ENCODE measurements around the gene SYNPR.

The SYNPR gene

DNA sequence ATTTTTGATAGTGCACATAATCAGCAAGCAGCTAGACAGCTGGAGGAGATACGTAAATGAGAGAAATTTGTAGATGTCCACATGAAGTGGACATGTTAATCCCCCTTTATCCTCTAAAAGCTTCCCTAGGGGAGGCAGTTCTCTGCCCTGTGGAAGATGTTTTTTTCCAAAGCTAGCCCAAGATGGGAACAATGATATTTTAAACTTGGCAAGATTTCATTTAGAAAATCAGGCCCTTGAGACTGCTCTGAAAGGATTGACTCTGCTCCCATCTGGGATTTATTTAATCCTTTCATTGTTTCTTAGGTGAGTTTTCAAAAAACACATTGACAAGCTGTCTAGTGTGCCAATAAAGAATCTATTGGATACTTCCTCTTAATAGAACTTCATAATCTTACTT, 92.0 kb downstream of the SYNPR start:
- no peaks in the 10 kb centered on the region for H3K36me3 ChIP-seq (ENCODE audit: control insufficient read depth, insufficient read depth, low read length)
- TF ChIP-seq, protein P1, sequence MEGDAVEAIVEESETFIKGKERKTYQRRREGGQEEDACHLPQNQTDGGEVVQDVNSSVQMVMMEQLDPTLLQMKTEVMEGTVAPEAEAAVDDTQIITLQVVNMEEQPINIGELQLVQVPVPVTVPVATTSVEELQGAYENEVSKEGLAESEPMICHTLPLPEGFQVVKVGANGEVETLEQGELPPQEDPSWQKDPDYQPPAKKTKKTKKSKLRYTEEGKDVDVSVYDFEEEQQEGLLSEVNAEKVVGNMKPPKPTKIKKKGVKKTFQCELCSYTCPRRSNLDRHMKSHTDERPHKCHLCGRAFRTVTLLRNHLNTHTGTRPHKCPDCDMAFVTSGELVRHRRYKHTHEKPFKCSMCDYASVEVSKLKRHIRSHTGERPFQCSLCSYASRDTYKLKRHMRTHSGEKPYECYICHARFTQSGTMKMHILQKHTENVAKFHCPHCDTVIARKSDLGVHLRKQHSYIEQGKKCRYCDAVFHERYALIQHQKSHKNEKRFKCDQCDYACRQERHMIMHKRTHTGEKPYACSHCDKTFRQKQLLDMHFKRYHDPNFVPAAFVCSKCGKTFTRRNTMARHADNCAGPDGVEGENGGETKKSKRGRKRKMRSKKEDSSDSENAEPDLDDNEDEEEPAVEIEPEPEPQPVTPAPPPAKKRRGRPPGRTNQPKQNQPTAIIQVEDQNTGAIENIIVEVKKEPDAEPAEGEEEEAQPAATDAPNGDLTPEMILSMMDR (IDR thresholded peaks at IDR 0.05), result no peak
- H3K79me2 ChIP-seq, result no peaks in the 10 kb centered on the region
- no peak overlapping the region for H3K4me3 ChIP-seq (ENCODE audit: low read depth, low read length)
- H3K4me2 ChIP-seq (ENCODE audit: low read length), result no peak overlapping the region
- H2AFZ ChIP-seq, result no peak overlapping the region
- H3K4me1 ChIP-seq, result no peaks in the 10 kb centered on the region
- no peak overlapping the region for H3K27ac ChIP-seq
- H3K9ac ChIP-seq, result no peak overlapping the region
- no peaks in the 10 kb centered on the region for H3K9me3 ChIP-seq (ENCODE audit: control insufficient read depth, low read length)
- no peaks in the 10 kb centered on the region for H3K27me3 ChIP-seq (ENCODE audit: control insufficient read depth, insufficient read depth, low read length)

DNA sequence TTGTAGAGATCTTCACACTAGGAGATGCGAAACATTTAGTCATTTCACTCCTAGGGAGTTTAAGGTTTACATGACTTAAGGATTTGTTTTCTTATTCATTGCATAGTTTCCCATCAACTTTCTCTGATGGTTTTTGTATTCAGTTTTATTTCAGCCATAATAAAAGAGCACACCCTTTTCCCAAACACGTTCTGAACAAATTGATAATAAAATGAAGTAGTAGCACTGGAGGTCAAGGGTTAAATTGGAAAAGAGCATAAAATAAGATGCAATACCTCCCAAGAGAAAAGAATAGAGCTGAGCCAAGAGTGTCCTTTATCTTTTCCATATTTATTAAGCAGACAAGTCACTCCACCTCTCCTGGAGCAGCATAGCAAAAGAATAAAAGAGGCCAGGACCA, 104.9 kb downstream of the SYNPR start:
- Histone ChIP-seq H3K9ac (no peak overlapping the region), H3K79me2 (no peaks in the 10 kb centered on the region), H3K4me3 (ENCODE audit: low read depth, low read length) (no peak overlapping the region), H3K9me3 (ENCODE audit: control insufficient read depth, low read length) (no peaks in the 10 kb centered on the region), H3K4me1 (no peaks in the 10 kb centered on the region), H3K27me3 (ENCODE audit: control insufficient read depth, insufficient read depth, low read length) (no peaks in the 10 kb centered on the region), H3K4me2 (ENCODE audit: low read length) (no peak overlapping the region), H2AFZ (no peak overlapping the region), H3K36me3 (ENCODE audit: control insufficient read depth, insufficient read depth, low read length) (no peaks in the 10 kb centered on the region), H3K27ac (no peak overlapping the region)
- TF ChIP-seq, protein P1 (IDR thresholded peaks at IDR 0.05), result no peak

DNA sequence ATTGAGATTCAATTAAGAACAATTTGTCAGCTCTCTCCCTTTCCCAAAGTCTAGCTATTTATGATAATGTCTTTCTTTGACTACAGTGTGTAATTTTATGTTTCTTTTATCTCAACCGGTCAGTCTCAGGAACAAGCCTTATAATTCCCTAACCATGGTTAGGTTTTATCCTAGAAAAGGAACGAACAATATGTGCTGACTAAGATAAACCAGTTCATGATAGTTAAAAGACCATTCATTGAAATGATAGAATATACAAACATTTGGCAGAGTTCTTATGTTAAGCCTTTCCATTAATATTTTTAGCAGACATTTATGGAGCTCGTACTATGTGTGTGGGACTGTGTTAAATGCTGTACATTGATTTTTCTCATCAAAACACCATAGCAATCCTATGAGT, 106.3 kb downstream of the SYNPR start:
- Histone ChIP-seq H3K36me3 (ENCODE audit: control insufficient read depth, insufficient read depth, low read length) (no peaks in the 10 kb centered on the region), H3K79me2 (no peaks in the 10 kb centered on the region), H2AFZ (no peak overlapping the region), H3K4me3 (ENCODE audit: low read depth, low read length) (no peak overlapping the region), H3K27ac (no peak overlapping the region), H3K4me2 (ENCODE audit: low read length) (no peak overlapping the region), H3K27me3 (ENCODE audit: control insufficient read depth, insufficient read depth, low read length) (no peaks in the 10 kb centered on the region), H3K4me1 (no peaks in the 10 kb centered on the region), H3K9me3 (ENCODE audit: control insufficient read depth, low read length) (no peaks in the 10 kb centered on the region), H3K9ac (no peak overlapping the region)
- TF ChIP-seq, protein P1 (IDR thresholded peaks at IDR 0.05), result no peak

DNA sequence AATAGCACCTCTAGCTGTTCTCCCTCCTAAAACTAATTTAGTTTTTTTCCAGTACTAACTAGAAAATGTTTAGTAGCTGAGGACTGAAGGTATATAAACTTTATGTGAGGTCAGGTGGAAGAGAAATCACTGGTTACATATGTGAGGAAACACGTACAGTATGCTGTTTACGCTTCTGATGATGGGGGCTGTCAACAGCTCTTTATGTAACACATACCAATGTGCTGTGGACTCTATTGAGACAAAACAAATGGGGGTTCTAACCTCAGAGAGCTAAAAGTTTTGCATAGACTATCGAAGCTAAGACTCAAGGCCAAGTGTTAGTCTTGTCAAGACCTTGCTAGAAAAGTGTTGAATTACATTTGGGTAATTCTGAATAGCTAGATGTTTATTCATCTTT, 107.5 kb downstream of the SYNPR start:
- Histone ChIP-seq H3K4me2 (ENCODE audit: low read length) (no peak overlapping the region), H2AFZ (no peak overlapping the region), H3K4me1 (no peaks in the 10 kb centered on the region), H3K4me3 (ENCODE audit: low read depth, low read length) (no peak overlapping the region), H3K79me2 (no peaks in the 10 kb centered on the region), H3K27me3 (ENCODE audit: control insufficient read depth, insufficient read depth, low read length) (no peaks in the 10 kb centered on the region), H3K27ac (no peak overlapping the region), H3K9ac (no peak overlapping the region), H3K36me3 (ENCODE audit: control insufficient read depth, insufficient read depth, low read length) (no peaks in the 10 kb centered on the region), H3K9me3 (ENCODE audit: control insufficient read depth, low read length) (no peaks in the 10 kb centered on the region)
- TF ChIP-seq, protein P1 (IDR thresholded peaks at IDR 0.05), result no peak

DNA sequence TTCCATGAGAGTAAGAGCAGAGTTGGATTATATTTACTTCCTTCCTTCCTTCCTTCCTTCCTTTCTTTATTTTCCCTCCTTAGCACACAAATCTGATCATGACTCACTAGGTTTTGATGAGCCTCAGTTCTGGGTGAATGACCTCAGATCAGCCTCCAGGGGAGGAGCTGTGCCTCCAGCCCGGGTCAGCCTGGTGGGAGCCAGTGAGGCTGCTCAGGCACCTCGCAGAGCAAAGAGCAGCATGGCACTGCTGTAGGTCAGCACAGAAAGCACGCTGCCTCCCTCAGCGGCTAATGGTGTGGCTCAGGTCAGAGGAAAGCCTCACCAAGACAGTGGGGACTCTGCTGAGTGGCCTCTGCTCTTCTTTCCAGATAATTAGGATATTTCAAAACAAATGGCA, 108.5 kb downstream of the SYNPR start:
- Histone ChIP-seq H3K79me2 (no peaks in the 10 kb centered on the region), H3K36me3 (ENCODE audit: control insufficient read depth, insufficient read depth, low read length) (no peaks in the 10 kb centered on the region), H3K9me3 (ENCODE audit: control insufficient read depth, low read length) (no peaks in the 10 kb centered on the region), H3K4me2 (ENCODE audit: low read length) (no peak overlapping the region), H3K4me1 (no peaks in the 10 kb centered on the region), H2AFZ (no peak overlapping the region), H3K4me3 (ENCODE audit: low read depth, low read length) (no peak overlapping the region), H3K9ac (no peak overlapping the region), H3K27ac (no peak overlapping the region), H3K27me3 (ENCODE audit: control insufficient read depth, insufficient read depth, low read length) (no peaks in the 10 kb centered on the region)
- TF ChIP-seq, protein P1 (IDR thresholded peaks at IDR 0.05), result no peak
